ENCODE results near the gene MOB4. TPM values are rescaled to one million over a fixed set of nuclear protein-coding genes. Genes with fewer than 3 reads are reported as not detected.

The MOB4 gene
- total and polyA plus RNA-seq, 2 experiments from 2014 or later: 68.2 to 87.0 TPM

DNA sequence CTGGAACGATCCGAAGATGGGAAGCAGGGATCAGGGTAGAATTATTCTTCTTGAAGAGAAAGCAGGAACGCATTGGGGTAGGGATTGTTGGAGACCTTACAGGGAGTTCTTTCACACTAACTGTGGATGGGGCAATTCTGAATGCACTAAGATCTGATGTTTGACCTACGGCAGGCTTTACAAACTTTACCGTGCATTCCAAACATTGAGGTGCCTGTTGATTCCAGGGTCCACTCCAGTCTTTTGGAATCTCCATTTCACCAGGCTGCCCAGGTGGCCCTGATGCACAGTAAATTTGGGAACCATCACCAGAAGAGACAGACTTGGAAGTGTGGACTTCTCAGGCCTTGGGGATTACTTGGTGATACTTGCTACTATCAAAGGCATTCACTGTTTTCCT, 82.6 kb downstream of the MOB4 start:
- peaks cover 31% of the 10 kb centered on the region for H3K4me1 Mint-ChIP-seq
- DNase-seq (ENCODE audit: low spot score) (no peak), ATAC-seq (no peak)
- H3K4me3 Mint-ChIP-seq: no peak overlapping the region
- Histone ChIP-seq H4K20me1 (replicated peaks; ENCODE audit: insufficient read depth) (no peaks in the 10 kb centered on the region), H3K27me3 (ENCODE audit: insufficient read depth) (no peaks in the 10 kb centered on the region), H3K27ac (ENCODE audit: low read depth) (no peak overlapping the region), H3K4me2 (no peak overlapping the region), H3K9me2 (ENCODE audit: insufficient read depth) (no peaks in the 10 kb centered on the region; the same call in 1 of the 2 replicates), H3F3A (replicated peaks; ENCODE audit: low read depth) (no peaks in the 10 kb centered on the region), H2AFZ (no peak overlapping the region), H3K79me2 (replicated peaks; ENCODE audit: insufficient read depth) (no peaks in the 10 kb centered on the region), H3K4me1 (ENCODE audit: insufficient read depth) (peaks cover 21% of the 10 kb centered on the region), H3K36me3 (ENCODE audit: insufficient read depth) (no peaks in the 10 kb centered on the region), H3K4me3 (no peak overlapping the region)
- TF ChIP-seq CTCF (conservative IDR thresholded peaks at IDR 0.05; ENCODE audit: low read depth in 2 of 2) (no peak), JUNB (IDR thresholded peaks at IDR 0.05; ENCODE audit: unreplicated experiment) (no peak), ZNF114 (CRISPR knock-in tag; IDR thresholded peaks at IDR 0.05) (no peak)
- TF ChIP-seq, protein P1, sequence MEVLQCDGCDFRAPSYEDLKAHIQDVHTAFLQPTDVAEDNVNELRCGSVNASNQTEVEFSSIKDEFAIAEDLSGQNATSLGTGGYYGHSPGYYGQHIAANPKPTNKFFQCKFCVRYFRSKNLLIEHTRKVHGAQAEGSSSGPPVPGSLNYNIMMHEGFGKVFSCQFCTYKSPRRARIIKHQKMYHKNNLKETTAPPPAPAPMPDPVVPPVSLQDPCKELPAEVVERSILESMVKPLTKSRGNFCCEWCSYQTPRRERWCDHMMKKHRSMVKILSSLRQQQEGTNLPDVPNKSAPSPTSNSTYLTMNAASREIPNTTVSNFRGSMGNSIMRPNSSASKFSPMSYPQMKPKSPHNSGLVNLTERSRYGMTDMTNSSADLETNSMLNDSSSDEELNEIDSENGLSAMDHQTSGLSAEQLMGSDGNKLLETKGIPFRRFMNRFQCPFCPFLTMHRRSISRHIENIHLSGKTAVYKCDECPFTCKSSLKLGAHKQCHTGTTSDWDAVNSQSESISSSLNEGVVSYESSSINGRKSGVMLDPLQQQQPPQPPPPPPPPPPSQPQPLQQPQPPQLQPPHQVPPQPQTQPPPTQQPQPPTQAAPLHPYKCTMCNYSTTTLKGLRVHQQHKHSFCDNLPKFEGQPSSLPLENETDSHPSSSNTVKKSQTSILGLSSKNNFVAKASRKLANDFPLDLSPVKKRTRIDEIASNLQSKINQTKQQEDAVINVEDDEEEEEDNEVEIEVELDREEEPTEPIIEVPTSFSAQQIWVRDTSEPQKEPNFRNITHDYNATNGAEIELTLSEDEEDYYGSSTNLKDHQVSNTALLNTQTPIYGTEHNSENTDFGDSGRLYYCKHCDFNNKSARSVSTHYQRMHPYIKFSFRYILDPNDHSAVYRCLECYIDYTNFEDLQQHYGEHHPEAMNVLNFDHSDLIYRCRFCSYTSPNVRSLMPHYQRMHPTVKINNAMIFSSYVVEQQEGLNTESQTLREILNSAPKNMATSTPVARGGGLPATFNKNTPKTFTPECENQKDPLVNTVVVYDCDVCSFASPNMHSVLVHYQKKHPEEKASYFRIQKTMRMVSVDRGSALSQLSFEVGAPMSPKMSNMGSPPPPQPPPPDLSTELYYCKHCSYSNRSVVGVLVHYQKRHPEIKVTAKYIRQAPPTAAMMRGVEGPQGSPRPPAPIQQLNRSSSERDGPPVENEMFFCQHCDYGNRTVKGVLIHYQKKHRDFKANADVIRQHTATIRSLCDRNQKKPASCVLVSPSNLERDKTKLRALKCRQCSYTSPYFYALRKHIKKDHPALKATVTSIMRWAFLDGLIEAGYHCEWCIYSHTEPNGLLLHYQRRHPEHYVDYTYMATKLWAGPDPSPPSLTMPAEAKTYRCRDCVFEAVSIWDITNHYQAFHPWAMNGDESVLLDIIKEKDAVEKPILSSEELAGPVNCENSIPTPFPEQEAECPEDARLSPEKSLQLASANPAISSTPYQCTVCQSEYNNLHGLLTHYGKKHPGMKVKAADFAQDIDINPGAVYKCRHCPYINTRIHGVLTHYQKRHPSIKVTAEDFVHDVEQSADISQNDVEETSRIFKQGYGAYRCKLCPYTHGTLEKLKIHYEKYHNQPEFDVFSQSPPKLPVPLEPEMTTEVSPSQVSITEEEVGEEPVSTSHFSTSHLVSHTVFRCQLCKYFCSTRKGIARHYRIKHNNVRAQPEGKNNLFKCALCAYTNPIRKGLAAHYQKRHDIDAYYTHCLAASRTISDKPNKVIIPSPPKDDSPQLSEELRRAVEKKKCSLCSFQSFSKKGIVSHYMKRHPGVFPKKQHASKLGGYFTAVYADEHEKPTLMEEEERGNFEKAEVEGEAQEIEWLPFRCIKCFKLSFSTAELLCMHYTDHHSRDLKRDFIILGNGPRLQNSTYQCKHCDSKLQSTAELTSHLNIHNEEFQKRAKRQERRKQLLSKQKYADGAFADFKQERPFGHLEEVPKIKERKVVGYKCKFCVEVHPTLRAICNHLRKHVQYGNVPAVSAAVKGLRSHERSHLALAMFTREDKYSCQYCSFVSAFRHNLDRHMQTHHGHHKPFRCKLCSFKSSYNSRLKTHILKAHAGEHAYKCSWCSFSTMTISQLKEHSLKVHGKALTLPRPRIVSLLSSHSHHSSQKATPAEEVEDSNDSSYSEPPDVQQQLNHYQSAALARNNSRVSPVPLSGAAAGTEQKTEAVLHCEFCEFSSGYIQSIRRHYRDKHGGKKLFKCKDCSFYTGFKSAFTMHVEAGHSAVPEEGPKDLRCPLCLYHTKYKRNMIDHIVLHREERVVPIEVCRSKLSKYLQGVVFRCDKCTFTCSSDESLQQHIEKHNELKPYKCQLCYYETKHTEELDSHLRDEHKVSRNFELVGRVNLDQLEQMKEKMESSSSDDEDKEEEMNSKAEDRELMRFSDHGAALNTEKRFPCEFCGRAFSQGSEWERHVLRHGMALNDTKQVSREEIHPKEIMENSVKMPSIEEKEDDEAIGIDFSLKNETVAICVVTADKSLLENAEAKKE (CRISPR knock-in tag; IDR thresholded peaks at IDR 0.05): no peak
- H3K27me3 Mint-ChIP-seq (ENCODE audit: insufficient read depth, low read depth, poor library complexity): peaks cover 10% of the 10 kb centered on the region
- peaks cover 14% of the 10 kb centered on the region for H3K9me3 Mint-ChIP-seq
- no peak overlapping the region for H3K27ac Mint-ChIP-seq
- peaks cover 26% of the 10 kb centered on the region for H3K36me3 Mint-ChIP-seq (ENCODE audit: low read depth)

All from GM23338 (cell line).